Measurements from ENCODE around the gene VPS37C.
"Not testable (repeated sequence)": the region's sequence is repeated elsewhere in the genome, so short reads cannot be mapped to it uniquely, and the experiment has no call there.

VPS37C gene

DNA sequence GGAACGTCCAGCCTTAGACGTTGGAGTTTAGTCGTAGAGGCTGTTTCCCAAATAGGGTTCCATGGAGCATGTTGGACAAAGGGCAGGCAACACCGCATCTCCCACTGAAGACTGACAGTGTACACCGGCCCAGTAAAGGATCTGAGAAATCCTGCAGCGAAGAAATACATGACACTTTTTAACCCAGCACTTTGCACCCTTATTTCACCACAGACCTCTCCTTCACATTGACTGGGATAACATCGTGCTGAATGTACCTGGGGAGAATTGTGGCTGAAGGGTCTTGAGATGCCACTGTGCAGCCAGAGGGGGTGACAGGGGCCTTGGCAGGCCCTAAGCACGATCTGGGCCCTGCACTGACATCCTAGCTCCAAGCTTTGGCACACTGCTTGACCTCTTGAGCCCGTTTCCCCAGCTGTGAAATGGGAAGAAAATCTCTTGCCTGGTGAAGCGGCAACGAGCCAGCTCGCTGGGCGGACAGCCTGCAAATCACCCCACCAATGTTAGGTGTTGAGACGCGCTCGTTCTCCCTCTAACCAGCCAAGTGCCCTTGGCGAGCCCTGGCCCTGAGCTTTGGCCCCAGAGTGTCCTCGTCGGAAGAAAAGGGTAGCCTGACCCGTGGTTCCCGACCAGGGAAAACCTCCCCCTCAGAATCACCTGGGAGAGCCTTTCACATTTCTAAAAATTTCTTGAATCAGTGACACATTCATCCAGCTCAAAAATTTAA lies 45.6 kb downstream of the VPS37C start:
- DNase-seq: no peak

- DNase-seq: no peak
These were observed 46.3 kb downstream of the VPS37C start for GRCh38 chr11:61114913-61115312.

GRCh38 chr11:61113201-61113600 lies 48.0 kb downstream of the VPS37C start:
- DNase-seq: no peak

- DNase-seq: no peak
These were observed 48.7 kb downstream of the VPS37C start for GRCh38 chr11:61112575-61112974.

DNA sequence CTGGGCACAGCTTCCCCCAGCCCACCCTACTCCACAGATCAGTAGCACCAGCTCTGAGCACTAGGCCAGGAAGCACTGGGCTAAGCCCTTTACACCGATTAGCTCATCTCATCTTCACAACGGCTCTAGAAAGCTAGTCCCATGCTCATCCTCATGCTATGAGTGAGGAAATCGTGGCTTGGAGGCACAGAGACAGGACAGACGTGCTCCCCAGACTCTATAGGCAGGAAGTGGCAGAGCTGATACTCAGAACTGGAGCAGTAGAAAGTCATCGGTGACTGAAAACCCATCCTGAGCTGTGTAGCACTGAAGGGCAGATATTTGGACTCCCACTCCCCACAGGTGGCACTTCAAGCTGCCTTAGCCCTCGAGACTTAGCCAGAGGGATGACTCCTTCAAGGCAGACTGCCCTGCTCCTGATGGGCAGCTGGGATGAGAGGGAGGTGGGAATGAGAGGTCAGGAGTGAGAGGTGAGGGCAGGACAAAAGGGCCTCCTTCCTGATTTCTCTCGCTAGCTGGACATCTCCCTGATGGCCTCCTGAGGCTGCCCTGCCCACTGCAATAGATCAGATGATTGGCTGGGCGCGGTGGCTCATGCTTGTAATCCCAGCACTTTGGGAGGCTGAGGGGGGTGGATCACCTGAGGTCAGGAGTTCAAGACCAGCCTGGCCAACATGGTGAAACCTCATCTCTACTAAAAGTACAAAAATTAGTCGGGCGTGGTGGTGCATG lies 49.3 kb downstream of the VPS37C start:
- DNase-seq: no peak

DNA sequence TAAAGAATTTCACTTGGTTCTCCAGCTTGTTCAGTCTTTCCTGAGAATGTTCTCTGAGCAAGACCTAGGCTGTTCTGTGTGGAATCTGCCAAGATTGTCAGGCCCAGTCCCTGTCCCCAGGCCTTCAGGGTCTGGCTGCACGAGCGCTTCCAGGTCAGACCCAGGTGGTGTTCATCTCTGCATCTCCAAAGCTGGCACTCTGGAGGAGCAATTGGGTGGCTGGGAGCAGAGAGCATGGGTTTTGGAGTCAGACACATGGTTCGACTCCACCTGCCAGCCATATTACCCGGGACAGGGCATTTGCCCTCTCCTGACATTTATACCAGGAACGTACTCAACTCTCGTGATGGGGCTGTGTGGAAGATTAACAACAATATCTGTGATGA lies 50.2 kb downstream of the VPS37C start:
- no peak for DNase-seq

DNA sequence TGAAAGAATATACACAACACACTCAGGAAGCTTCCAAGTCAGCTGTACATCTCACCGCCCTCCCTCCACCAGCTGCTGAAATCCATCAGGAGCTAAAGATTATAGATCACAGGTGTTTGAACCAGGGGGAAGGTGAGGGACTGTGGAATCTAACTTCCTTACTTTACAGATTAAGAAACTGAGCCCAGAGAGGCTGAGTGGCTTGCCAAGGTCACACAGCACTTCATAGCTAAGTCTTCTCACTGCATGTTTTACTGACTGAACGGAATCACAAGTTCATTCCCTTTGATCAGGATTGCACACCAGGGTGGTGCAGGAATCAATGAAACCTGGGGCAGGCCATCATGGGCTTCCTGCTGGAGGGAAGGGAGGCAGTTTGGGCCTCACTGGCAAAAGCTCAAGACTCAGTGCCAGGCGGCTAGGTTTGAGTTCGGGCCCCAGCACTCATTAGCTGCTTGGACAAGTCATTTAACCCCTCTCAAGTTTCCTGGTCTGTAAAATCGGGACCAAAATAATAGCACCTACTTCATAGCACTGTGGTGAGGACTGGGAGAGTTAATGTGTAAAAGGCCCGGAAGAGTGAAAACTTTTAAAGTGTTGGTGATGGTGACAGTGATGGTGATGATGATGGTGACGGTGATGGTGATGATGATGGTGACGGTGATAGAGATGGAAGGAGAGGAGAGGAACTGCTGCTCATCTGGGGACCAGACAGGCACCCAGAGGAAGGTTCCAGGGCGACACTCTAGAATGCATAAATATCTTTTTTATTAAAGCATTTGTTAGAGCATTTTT lies 50.8 kb downstream of the VPS37C start:
- no peak for DNase-seq

DNA sequence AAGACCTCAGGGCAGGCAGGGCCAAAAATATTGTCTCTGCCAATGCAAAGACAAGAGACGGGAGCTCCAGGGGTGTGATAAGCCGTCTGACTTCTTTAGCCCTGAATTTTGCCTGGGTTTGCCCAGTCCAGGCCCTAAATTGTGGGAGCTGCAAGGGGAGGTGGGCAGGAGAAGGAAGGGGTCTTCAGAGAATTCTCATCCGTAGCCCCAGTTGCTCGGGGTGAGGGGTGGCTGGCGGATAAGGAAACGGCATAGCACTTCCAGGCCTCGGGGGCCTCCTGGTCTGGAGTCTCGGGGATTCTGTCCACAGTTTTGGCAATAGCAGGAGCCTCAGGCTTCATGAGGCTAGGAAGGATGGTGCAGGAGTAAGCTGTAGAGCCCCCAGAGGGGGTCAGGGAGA lies 51.6 kb downstream of the VPS37C start:
- no peak for DNase-seq

GRCh38 chr11:61108847-61109585 lies 52.2 kb downstream of the VPS37C start:
- no peak for DNase-seq

DNA sequence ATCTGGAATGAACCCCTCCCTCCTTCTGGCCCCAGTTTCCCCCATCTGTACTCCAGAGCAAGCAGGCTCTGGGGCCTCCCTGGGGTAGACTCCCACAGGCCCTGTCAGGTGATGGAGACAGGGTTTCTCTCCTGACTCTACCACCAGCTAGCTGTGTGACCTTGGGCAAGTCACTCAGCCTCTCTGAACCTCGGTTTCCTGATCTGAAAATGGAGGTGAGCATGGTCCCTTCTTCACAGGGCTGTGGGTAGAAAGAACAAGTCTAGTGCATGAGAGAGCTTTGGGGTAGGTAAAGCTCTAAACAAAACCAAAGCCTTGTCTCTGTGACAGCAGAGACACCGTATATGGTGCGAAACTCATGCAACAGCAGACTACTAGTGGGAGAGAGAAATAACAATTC lies 53.3 kb downstream of the VPS37C start:
- no peak for DNase-seq

DNA sequence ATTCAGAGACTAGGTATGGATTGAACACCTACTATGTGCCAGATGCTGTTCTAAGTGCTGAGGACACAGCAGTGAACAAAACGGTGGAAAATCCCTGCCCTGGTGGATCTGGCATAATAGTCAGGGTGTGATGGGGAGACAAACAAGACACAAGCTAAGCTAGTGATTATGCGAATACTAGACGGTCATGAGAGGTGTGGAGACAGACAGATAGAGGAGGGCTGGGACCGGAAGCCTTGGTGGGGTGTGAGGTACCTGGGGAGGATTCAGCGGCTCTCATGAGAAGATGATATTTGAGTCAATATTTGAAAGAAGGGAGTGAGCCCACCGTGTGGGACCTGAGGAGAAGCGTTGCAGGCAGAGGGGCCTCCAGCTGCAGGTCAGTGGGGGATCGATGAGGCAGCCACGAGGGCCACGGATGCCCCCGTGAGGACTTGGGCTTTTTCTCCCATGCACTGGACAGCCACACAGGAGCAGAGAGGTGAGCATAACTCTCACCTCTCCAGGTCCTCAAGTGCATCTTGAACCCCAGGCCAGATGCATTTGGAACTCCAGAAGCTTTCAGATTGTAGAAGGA lies 54.2 kb downstream of the VPS37C start:
- DNase-seq: no peak

DNA sequence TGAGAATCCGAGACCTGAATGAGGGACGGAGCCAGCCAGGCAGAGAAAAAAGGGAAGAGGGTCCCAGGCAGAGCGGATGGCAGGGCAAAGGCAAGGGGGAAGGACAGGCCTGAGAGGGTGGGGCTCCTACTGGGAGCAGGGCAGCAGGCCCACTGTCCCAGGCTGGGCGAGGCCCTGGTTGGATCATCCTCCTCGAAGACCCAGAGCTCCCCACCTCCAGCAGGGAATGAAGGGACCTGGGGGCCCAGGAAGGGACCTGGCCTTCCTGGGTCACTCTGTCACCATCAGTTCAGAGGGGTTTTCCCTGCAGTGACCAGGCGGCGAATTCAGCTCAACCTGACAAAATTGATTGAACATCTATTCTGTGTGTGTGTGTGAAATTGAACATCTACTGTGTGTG lies 54.9 kb downstream of the VPS37C start:
- no peak for DNase-seq

GRCh38 chr11:61104963-61105362 lies 56.3 kb downstream of the VPS37C start:
- no peak for DNase-seq

GRCh38 chr11:61103851-61104423 lies 57.3 kb downstream of the VPS37C start:
- DNase-seq: no peak

- no peak for DNase-seq
These were observed 58.3 kb downstream of the VPS37C start for GRCh38 chr11:61102667-61103571.

- no peak for DNase-seq
These were observed 62.4 kb downstream of the VPS37C start for GRCh38 chr11:61098778-61099177.

GRCh38 chr11:61098261-61098660 lies 63.0 kb downstream of the VPS37C start:
- not testable (repeated sequence) for DNase-seq

DNA sequence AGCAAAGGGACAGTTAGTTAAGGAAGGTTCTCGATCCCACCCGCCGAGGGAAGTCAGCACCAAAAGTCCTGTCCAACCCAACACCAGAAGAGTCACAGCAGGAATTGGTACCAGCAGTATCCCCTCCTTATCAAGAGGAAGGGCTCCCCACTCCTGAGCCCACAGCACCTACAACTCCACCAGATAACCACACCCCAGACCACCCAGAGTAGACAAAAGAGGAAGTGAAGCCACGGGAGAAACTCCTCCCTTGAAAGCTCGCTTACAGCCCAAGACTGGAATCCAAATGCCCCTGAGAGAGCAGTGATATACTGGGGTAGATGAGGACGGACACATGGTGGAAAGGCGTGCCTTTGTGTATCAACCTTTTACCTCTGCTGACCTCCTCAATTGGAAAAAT lies 66.2 kb downstream of the VPS37C start:
- no peak for DNase-seq

DNA sequence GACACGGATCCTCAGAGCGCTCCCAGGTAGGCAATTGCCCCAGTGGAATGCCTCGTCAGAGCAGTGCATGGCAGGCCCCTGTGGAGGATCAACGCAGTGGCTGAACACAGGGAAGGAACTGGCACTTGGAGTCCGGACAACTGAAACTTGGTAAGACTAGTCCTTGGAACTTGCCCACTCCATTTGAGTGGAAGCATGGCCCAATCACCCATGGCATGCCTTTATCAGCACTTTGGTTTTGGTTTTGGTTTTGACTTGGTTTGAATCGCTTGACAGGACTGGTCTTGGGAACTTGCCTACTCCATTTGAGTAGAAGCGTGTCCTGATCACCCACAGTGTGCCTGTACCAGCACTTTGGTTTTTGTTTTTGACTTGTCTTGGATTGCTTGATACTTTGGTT lies 67.1 kb downstream of the VPS37C start:
- DNase-seq: not testable (repeated sequence)

DNA sequence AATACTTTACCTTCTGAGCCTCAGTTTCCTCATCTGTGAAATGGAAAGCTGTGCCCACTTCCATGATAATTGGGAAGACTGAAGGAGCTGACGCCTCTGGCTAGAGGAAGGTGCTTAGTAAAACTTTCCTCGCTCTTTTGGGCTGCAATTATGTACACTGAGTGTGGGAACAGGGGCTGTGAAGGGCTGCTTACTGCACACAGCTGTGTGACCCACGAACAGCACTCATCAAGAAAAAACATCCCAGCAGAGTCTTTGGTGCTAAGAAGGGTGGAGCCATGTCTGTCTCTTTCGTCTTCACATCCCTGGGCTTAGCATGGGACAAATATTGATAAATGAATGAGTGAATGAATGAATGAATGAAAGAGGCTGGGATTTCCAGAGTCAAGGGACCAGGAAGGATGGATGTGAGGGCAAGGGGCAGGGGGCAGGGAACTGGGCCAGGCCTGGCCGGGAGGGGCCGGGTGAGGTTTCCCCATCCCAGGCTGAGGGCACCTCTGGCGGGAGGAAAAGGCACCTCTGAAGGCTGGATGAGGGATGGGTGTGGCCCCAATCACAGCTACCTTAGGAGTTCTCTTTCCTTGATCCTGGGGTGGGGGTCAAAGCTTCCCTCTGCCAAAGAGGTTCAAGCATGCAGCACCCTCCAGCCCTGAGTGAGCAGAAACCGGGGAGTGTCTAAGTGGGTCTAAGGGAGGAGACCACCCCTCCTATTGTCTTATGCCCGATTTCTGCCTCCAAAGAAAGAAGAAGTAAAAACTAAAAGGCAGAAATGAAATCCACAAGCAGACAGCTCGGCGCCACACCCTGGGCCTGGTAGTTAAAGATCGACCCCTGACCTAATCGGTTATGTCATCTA lies 68.1 kb downstream of the VPS37C start:
- no peak for DNase-seq

All from NCI-H1092 (cell line).